ENCODE results near the gene IL1F10. TPM values are rescaled to one million over a fixed set of nuclear protein-coding genes. Genes with fewer than 3 reads are reported as not detected.

IL1F10 gene
- total and polyA plus RNA-seq, 4 donors = not detected

GRCh38 chr2:113102133-113102532 lies 34.4 kb downstream of the IL1F10 start:
- Histone ChIP-seq H3K9me3 (ENCODE audit: control insufficient read depth in 4 of 4, low read length in 3 of 4) (no peaks in the 10 kb centered on the region), H3K27ac (ENCODE audit: low read depth in 1 of 2, low read length in 2 of 2) (no peak overlapping the region), H3K9ac (ENCODE audit: low read depth in 1 of 2, low read length in 2 of 2) (no peak overlapping the region), H3K4me1 (ENCODE audit: control insufficient read depth in 4 of 4, insufficient read depth in 4 of 4, low read length in 3 of 4) (peaks cover 0 to 3% (median 0%) of the 10 kb centered on the region in 4 donors), H3K36me3 (ENCODE audit: control insufficient read depth in 4 of 4, insufficient read depth in 3 of 4, low read depth in 1 of 4, low read length in 3 of 4) (no peaks in the 10 kb centered on the region), H3K27me3 (ENCODE audit: control insufficient read depth in 4 of 4, insufficient read depth in 4 of 4, low read length in 3 of 4) (no peaks in the 10 kb centered on the region), H3K4me3 (ENCODE audit: low read depth in 1 of 3, low read length in 3 of 3) (no peak overlapping the region)
- 94% methylated on average over 2 of the region's 2 CpGs for WGBS
- DNase-seq (ENCODE audit: low spot score) = no peak
- TF ChIP-seq, protein P1, sequence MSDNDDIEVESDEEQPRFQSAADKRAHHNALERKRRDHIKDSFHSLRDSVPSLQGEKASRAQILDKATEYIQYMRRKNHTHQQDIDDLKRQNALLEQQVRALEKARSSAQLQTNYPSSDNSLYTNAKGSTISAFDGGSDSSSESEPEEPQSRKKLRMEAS (IDR thresholded peaks at IDR 0.05) = no peak
- TF ChIP-seq YY1 (IDR thresholded peaks at IDR 0.05) (no peak), TAF1 (conservative IDR thresholded peaks at IDR 0.05) (no peak), FOXA2 (IDR thresholded peaks at IDR 0.05) (no peak), RXRA (IDR thresholded peaks at IDR 0.05) (no peak), RAD21 (IDR thresholded peaks at IDR 0.05) (no peak), JUND (IDR thresholded peaks at IDR 0.05) (no peak), FOXA1 (IDR thresholded peaks at IDR 0.05) (no peak), CTCF (IDR thresholded peaks at IDR 0.05; ENCODE audit: low read depth, low read length, missing input control) (no peak), GABPA (IDR thresholded peaks at IDR 0.05 in 1 of 2, conservative IDR thresholded peaks at IDR 0.05 in 1 of 2) (no peak), EGR1 (IDR thresholded peaks at IDR 0.05; ENCODE audit: low read depth in 2 of 2) (no peak), SP1 (IDR thresholded peaks at IDR 0.05) (no peak), HNF4A (conservative IDR thresholded peaks at IDR 0.05) (no peak), ATF3 (IDR thresholded peaks at IDR 0.05) (no peak), NR2F2 (IDR thresholded peaks at IDR 0.05) (no peak), HNF4G (IDR thresholded peaks at IDR 0.05) (no peak)
- TF ChIP-seq, protein P2, sequence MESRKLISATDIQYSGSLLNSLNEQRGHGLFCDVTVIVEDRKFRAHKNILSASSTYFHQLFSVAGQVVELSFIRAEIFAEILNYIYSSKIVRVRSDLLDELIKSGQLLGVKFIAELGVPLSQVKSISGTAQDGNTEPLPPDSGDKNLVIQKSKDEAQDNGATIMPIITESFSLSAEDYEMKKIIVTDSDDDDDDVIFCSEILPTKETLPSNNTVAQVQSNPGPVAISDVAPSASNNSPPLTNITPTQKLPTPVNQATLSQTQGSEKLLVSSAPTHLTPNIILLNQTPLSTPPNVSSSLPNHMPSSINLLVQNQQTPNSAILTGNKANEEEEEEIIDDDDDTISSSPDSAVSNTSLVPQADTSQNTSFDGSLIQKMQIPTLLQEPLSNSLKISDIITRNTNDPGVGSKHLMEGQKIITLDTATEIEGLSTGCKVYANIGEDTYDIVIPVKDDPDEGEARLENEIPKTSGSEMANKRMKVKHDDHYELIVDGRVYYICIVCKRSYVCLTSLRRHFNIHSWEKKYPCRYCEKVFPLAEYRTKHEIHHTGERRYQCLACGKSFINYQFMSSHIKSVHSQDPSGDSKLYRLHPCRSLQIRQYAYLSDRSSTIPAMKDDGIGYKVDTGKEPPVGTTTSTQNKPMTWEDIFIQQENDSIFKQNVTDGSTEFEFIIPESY (IDR thresholded peaks at IDR 0.05) = no peak
- TF ChIP-seq, protein P3, sequence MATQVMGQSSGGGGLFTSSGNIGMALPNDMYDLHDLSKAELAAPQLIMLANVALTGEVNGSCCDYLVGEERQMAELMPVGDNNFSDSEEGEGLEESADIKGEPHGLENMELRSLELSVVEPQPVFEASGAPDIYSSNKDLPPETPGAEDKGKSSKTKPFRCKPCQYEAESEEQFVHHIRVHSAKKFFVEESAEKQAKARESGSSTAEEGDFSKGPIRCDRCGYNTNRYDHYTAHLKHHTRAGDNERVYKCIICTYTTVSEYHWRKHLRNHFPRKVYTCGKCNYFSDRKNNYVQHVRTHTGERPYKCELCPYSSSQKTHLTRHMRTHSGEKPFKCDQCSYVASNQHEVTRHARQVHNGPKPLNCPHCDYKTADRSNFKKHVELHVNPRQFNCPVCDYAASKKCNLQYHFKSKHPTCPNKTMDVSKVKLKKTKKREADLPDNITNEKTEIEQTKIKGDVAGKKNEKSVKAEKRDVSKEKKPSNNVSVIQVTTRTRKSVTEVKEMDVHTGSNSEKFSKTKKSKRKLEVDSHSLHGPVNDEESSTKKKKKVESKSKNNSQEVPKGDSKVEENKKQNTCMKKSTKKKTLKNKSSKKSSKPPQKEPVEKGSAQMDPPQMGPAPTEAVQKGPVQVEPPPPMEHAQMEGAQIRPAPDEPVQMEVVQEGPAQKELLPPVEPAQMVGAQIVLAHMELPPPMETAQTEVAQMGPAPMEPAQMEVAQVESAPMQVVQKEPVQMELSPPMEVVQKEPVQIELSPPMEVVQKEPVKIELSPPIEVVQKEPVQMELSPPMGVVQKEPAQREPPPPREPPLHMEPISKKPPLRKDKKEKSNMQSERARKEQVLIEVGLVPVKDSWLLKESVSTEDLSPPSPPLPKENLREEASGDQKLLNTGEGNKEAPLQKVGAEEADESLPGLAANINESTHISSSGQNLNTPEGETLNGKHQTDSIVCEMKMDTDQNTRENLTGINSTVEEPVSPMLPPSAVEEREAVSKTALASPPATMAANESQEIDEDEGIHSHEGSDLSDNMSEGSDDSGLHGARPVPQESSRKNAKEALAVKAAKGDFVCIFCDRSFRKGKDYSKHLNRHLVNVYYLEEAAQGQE (IDR thresholded peaks at IDR 0.05) = no peak

All from liver (tissue), 9 donors.